GM12878 (cell line): ENCODE results near the gene VCL. TPM values are rescaled to one million over a fixed set of nuclear protein-coding genes. Genes with fewer than 3 reads are reported as not detected.

Experiments used
- ATF2 ChIP-seq: IDR thresholded peaks from 2 replicates; pipeline ENCODE4 v1.6.1; 2012; ENCODE audit warnings: low read length, inconsistent platforms
- ATF3 ChIP-seq: IDR thresholded peaks from 2 replicates; pipeline ENCODE4 v1.6.1; 2011; ENCODE audit warnings: low read depth, mild to moderate bottlenecking, low read length, moderate library complexity, borderline replicate concordance; ENCODE audit errors: extremely low read depth
- CBX3 ChIP-seq: fragments of 200-600 bp; sonication (generic); IDR thresholded peaks from 2 replicates; pipeline ENCODE4 v1.6.1; 2016; ENCODE audit warnings: low read depth, borderline replicate concordance
- CREB1 ChIP-seq: IDR thresholded peaks from 2 replicates; pipeline ENCODE4 v1.6.1; 2012; ENCODE audit warnings: low read depth, mild to moderate bottlenecking, inconsistent platforms
- CREM ChIP-seq: IDR thresholded peaks from 2 replicates; pipeline ENCODE4 v1.6.1; 2014; ENCODE audit warnings: antibody characterized with exemption, low read depth
- CUX1 ChIP-seq: IDR thresholded peaks from 2 replicates; pipeline ENCODE4 v1.6.1; 2012; ENCODE audit warnings: improper control_type of control experiment, low read depth, low read length; ENCODE audit not compliant: insufficient replicate concordance
- E2F8 ChIP-seq: fragments of 450-650 bp; IDR thresholded peaks from 2 replicates; pipeline ENCODE4 v1.6.1; 2018; ENCODE audit warnings: mild to moderate bottlenecking, low read depth, moderate library complexity; ENCODE audit not compliant: partially characterized antibody
- EED ChIP-seq: sonication (generic); IDR thresholded peaks from 2 replicates; pipeline ENCODE4 v1.6.1; 2016; ENCODE audit warnings: antibody characterized with exemption, low read depth
- EZH2 ChIP-seq: IDR thresholded peaks from 2 replicates; pipeline ENCODE4 v1.6.1; 2012; ENCODE audit warnings: low read depth, mild to moderate bottlenecking, control low read depth, inconsistent platforms, low read length, borderline replicate concordance; ENCODE audit not compliant: control insufficient read depth
- FOS ChIP-seq: IDR thresholded peaks from 3 replicates; pipeline ENCODE4 v1.6.1; 2011; ENCODE audit warnings: borderline replicate concordance; ENCODE audit not compliant: insufficient read length; ENCODE audit errors: extremely low read depth
- FOXK2 ChIP-seq: fragments of 450-650 bp; IDR thresholded peaks from 2 replicates; pipeline ENCODE4 v1.6.1; 2017; ENCODE audit warnings: mild to moderate bottlenecking, moderate library complexity
- HDGF ChIP-seq: fragments of 450-650 bp; IDR thresholded peaks from 2 replicates; pipeline ENCODE4 v1.6.1; 2016; ENCODE audit warnings: antibody characterized with exemption
- IKZF2 ChIP-seq, 2 experiments: fragments of 450-650 bp; IDR thresholded peaks; 2 replicates each; pipeline ENCODE4 v1.6.1; 2017; ENCODE audit warnings: mild to moderate bottlenecking in 2 of 2, moderate library complexity in 2 of 2
- PAX5 ChIP-seq: IDR thresholded peaks from 2 replicates; pipeline ENCODE4 v1.6.1; 2011; ENCODE audit warnings: low read depth, low read length, borderline replicate concordance
- PML ChIP-seq: IDR thresholded peaks from 2 replicates; pipeline ENCODE4 v1.6.1; 2012; ENCODE audit warnings: low read length, inconsistent platforms
- RUNX3 ChIP-seq: IDR thresholded peaks from 2 replicates; pipeline ENCODE4 v1.6.1; 2012; ENCODE audit warnings: low read length, inconsistent platforms
- SMARCA5 ChIP-seq: fragments of 450-650 bp; IDR thresholded peaks from 2 replicates; pipeline ENCODE4 v1.6.1; 2017; ENCODE audit warnings: mild to moderate bottlenecking
- TAF1 ChIP-seq: IDR thresholded peaks from 2 replicates; pipeline ENCODE4 v1.6.1; 2011; ENCODE audit warnings: mild to moderate bottlenecking, low read depth, low read length, borderline replicate concordance
- ZNF207 ChIP-seq: fragments of 450-650 bp; IDR thresholded peaks from 2 replicates; pipeline ENCODE4 v1.6.1; 2014; ENCODE audit warnings: antibody characterized with exemption, mild to moderate bottlenecking, borderline replicate concordance
- ZNF24 ChIP-seq: fragments of 450-650 bp; IDR thresholded peaks from 2 replicates; pipeline ENCODE4 v1.6.1; 2017; ENCODE audit warnings: antibody characterized with exemption, mild to moderate bottlenecking
- polyA plus RNA-seq, 11 experiments: library from polyadenylated mRNA; depleted of rRNA in 4 of 11; unstranded in 6 of 11; stranded (reverse) in 5 of 11; fragments of >200 nt; fragmentation: Nextera tagmentation in 4 of 11; fragmentation: Illumina TruSeq in 1 of 11; extraction: Ambion mirVana in 4 of 11; extraction: Trizol in 1 of 11; gene quantifications; 1 replicate in 1 of 11; 2 replicates in 10 of 11; pipeline versions ENCODE4 v1.2.1 to v1.2.3, GENCODE V29; 2011 to 2016; ENCODE audit warnings: inconsistent platforms in 2 of 11, missing spikeins in 2 of 11, low read depth in 1 of 11
- total RNA-seq, 4 experiments: library from RNA; depleted of rRNA in 3 of 4; stranded (reverse); fragments of >200 nt in 3 of 4; fragmentation: Illumina TruSeq in 1 of 4; extraction: Trizol in 1 of 4; gene quantifications; 2 replicates each; pipeline versions ENCODE4 v1.2.1 to v1.2.3, GENCODE V29; 2013 to 2021

Gene VCL
- total and polyA plus RNA-seq, 10 of the 15 experiments (the other 5 are each of a cell fraction or from before 2014, with no cell fraction given) = 6.7 to 54.6 (median 24.3) TPM

- TF ChIP-seq PML = no peak
- TF ChIP-seq SMARCA5 = peak; percentile 68; the same call in 1 of the 2 replicates
- no peak for TF ChIP-seq FOS
- TF ChIP-seq CREB1 = 0 out of 2 replicates have a peak, but pooled peaks have one; percentile 23
- TF ChIP-seq CUX1 = peak; percentile 34
- no peak for TF ChIP-seq FOXK2
- TF ChIP-seq PAX5 = peak; percentile 13; the same call in 1 of the 2 replicates
- TF ChIP-seq ATF2 = peak; percentile 69; the same call in 1 of the 2 replicates
- no peak for TF ChIP-seq CBX3
- no peak for TF ChIP-seq TAF1
- no peak for TF ChIP-seq ZNF24
- peak; percentile 24; the same call in 1 of the 2 replicates for TF ChIP-seq ZNF207
- TF ChIP-seq RUNX3 = peak; percentile 79
- peak; percentile 38; the same call in 1 of the 2 replicates for TF ChIP-seq EED
- no peak for TF ChIP-seq ATF3
- peak; percentile 57; the same call in 1 of the 2 replicates for TF ChIP-seq CREM
- no peak for TF ChIP-seq E2F8
- TF ChIP-seq EZH2 = no peak
- TF ChIP-seq HDGF = no peak
- peak; percentile 54 to 75; a peak in 3 of 4 replicates for TF ChIP-seq IKZF2 (IDR thresholded peaks at IDR 0.05)
These were observed 87.0 kb downstream of the VCL start (continued) for GRCh38 chr10:74084955-74085354.
